Breast epithelium (tissue), 4 donors: Measurements from ENCODE around the gene IRF2. TPM values are rescaled to one million over a fixed set of nuclear protein-coding genes. Genes with fewer than 3 reads are reported as not detected.

ENCODE experiments used
- DNase-seq, 2 donors: peaks; one replicate each; pipeline ENCODE4 v3.0.0-alpha.2; 2019; ENCODE audit warnings: low spot score in 2 of 2
- H3K27ac ChIP-seq, 2 donors: fragments of 200-600 bp; sonication (generic) in 1 of 2; one replicate each; pipeline ENCODE4 v1.5.1; 2016 to 2019; ENCODE audit warnings: mild to moderate bottlenecking in 1 of 2
- H3K27me3 ChIP-seq, 2 donors: fragments of 200-600 bp; sonication (generic) in 1 of 2; one replicate each; pipeline versions ENCODE4 v1.5.1 to v1.6.0; 2017 to 2019; ENCODE audit warnings: control low read depth in 1 of 2, mild to moderate bottlenecking in 1 of 2
- H3K36me3 ChIP-seq: fragments of 200-600 bp; one replicate; pipeline ENCODE4 v1.5.1; 2019
- H3K4me1 ChIP-seq, 2 donors: fragments of 200-600 bp; sonication (generic); one replicate each; pipeline ENCODE4 v1.5.1; 2016 to 2019; ENCODE audit warnings: control low read depth in 1 of 2
- H3K4me3 ChIP-seq, 3 donors: fragments of 200-600 bp; sonication (generic); 1 replicate in 2 of 3; 2 replicates in 1 of 3; pipeline ENCODE4 v1.5.1; 2016 to 2019; ENCODE audit warnings: mild to moderate bottlenecking in 3 of 3, moderate library complexity in 2 of 3
- H3K9me3 ChIP-seq, 2 donors: fragments of 200-600 bp; sonication (generic) in 1 of 2; one replicate each; pipeline ENCODE4 v1.5.1; 2016 to 2019; ENCODE audit warnings: control low read depth in 1 of 2
- CTCF ChIP-seq, 3 donors: fragments of 450-650 bp; IDR thresholded peaks; one replicate each; pipeline ENCODE4 v1.5.1; 2016 to 2017; ENCODE audit warnings: antibody characterized with exemption in 3 of 3, mild to moderate bottlenecking in 3 of 3, moderate library complexity in 3 of 3
- POLR2A ChIP-seq: fragments of 450-650 bp; IDR thresholded peaks from one replicate; pipeline ENCODE4 v1.6.1; 2016; ENCODE audit warnings: antibody characterized with exemption, mild to moderate bottlenecking, moderate library complexity
- POLR2AphosphoS5 ChIP-seq, 3 donors: sonication (generic); formaldehyde crosslinking; IDR thresholded peaks; one replicate each; pipeline ENCODE4 v1.6.1; 2017; ENCODE audit warnings: antibody characterized with exemption in 3 of 3
- intact Hi-C: fragments of 100-400 bp; cut with DNase I; formaldehyde crosslinking; loops from one replicate; pipeline ENCODE4 v1.15.1; 2023; ENCODE audit warnings: low total_unique reads
- total RNA-seq, 3 donors: library from RNA; depleted of rRNA; stranded (reverse); fragments of >200 nt; gene quantifications; one replicate each; pipeline ENCODE4 v1.1.0, GENCODE V29; 2016

Gene IRF2
- 10 to 100 TPM; 27.4 to 57.8 (median 36.4) TPM for total RNA-seq

DNA sequence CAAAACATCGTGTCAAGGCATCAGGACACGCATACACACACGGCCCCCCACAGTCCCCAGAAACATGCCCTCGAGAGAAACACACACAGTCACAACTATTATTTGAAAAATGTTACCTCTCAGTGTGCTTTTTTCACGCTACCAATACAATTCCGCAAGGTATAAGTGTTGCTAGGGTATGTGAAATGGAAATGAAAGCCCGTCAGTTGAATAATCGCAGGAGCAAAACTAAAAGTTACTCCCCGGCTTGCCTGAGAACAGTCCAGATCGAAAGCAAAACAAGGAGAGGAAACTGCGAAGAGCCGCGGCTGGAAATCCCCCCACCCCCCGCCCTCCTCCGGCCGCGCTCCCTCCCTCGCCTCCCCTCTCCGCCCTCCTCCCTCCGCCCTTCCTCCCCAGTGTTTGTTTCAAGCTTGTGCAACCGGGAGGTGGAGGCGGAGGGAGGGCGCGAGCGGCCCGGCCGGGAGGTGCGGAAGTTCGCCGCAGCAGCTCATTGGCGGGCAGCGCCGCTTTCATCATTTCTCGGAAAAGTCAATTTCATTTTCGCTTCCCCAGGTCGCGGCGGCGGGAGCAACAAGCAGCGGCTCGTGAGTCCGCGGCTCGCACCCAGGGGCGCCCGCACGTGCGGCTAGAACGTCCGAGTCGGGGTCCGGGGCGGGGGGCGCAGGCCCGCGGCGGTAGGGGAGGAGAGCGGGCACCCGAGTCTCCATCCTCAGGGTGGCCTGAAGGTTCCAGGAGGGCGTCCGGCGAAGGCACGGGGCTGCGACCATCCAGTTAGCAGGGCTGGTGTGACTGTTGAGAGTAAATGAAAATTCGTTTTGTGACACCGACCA, at the start of gene IRF2:
Gene IRF2 (minus strand): TSS at position 288 of the 833 bp plus-strand sequence. CDS start 45,486 bp downstream, outside the sequence.
- TF ChIP-seq POLR2AphosphoS5 (IDR thresholded peaks at IDR 0.05) (peak; percentile 97 to 99 (median 98)), CTCF (IDR thresholded peaks at IDR 0.05) (peak; percentile 15 to 36 (median 34)), POLR2A (peak; percentile 95)
- H3K9me3 ChIP-seq = no peaks in the 10 kb centered on the region
- intact Hi-C loops = no loop called here
- peak within 1 kb of the TSS; percentile 96 to 99 for H3K27ac ChIP-seq
- H3K36me3 ChIP-seq = no peaks in the 10 kb centered on the region
- peaks cover 2 to 14% of the 10 kb centered on the region in 2 donors for H3K4me1 ChIP-seq
- H3K27me3 ChIP-seq = no peaks in the 10 kb centered on the region
- H3K4me3 ChIP-seq = peak within 1 kb of the TSS; percentile 79 to 98 (median 88)
- DNase-seq = peak; percentile 96

DNA sequence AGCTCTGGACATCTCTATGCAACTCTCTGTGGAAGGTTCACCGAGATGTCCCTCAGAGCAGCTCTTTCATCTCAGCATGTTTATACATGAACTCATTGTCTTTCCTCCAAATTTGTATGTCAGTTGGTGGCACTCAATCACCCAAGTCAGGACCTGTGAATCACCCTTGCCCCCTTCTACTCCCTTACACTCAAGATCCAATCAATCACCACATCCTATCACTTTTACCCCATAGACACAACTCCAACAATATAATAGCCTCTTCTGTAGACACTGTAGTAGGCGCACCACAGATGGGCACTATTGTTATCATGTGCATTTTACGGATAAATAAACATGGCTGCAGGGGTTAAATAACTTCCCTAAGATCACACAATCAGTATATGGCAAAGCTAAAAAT, 41.3 kb upstream of the IRF2 start:
- H3K27ac ChIP-seq = peak overlapping the region in 1 of 2 donors; percentile 82
- intact Hi-C loops = no loop called here
- H3K4me1 ChIP-seq = peaks cover 0 to 7% of the 10 kb centered on the region in 2 donors
- H3K27me3 ChIP-seq = no peaks in the 10 kb centered on the region
- H3K36me3 ChIP-seq = no peaks in the 10 kb centered on the region
- no peak for DNase-seq
- no peaks in the 10 kb centered on the region for H3K9me3 ChIP-seq
- no peak for TF ChIP-seq CTCF (IDR thresholded peaks at IDR 0.05)
- no peak overlapping the region for H3K4me3 ChIP-seq

- intact Hi-C loops = no loop called here
- Histone ChIP-seq H3K4me3 (peak overlapping the region in 1 of 3 donors; percentile 46), H3K9me3 (no peaks in the 10 kb centered on the region), H3K36me3 (no peaks in the 10 kb centered on the region), H3K4me1 (peaks cover 0 to 7% of the 10 kb centered on the region in 2 donors), H3K27ac (peak overlapping the region; percentile 2 to 82), H3K27me3 (no peaks in the 10 kb centered on the region)
- TF ChIP-seq CTCF (IDR thresholded peaks at IDR 0.05) = no peak
- no peak for TF ChIP-seq POLR2AphosphoS5 (IDR thresholded peaks at IDR 0.05)
- TF ChIP-seq POLR2A = no peak
- DNase-seq = no peak
These were observed 40.0 kb upstream of the IRF2 start for GRCh38 chr4:184514121-184514988.

DNA sequence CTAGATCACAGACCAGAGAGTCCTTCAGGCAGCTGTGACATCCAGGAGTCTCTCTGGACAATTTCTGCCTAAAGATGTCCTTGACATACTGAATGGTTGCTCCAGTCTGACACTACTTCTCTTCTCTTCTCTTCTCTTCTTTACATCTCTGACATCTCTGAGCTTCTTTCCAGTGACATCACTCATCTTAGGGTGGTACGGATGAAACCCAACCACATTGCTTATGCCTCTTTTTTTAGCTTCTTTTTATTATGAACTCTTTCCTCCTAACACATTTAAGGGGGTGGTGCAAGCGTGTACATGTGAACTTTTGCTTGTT, 39.4 kb upstream of the IRF2 start:
- Histone ChIP-seq H3K36me3 (no peaks in the 10 kb centered on the region), H3K4me3 (peak overlapping the region in 1 of 3 donors; percentile 46), H3K27me3 (no peaks in the 10 kb centered on the region), H3K27ac (peak overlapping the region; percentile 2 to 82), H3K9me3 (no peaks in the 10 kb centered on the region), H3K4me1 (peaks cover 0 to 7% of the 10 kb centered on the region in 2 donors)
- TF ChIP-seq CTCF (IDR thresholded peaks at IDR 0.05) (no peak), POLR2AphosphoS5 (IDR thresholded peaks at IDR 0.05) (no peak), POLR2A (no peak)
- intact Hi-C loops = no loop called here
- DNase-seq = no peak

- Histone ChIP-seq H3K4me3 (no peak overlapping the region), H3K27me3 (no peaks in the 10 kb centered on the region), H3K4me1 (peaks cover 0 to 7% of the 10 kb centered on the region in 2 donors), H3K9me3 (no peaks in the 10 kb centered on the region), H3K36me3 (no peaks in the 10 kb centered on the region), H3K27ac (no peak overlapping the region)
- TF ChIP-seq POLR2A = no peak
- no peak for TF ChIP-seq POLR2AphosphoS5 (IDR thresholded peaks at IDR 0.05)
- TF ChIP-seq CTCF (IDR thresholded peaks at IDR 0.05) = no peak
- intact Hi-C loops = no loop called here
- DNase-seq = no peak
These were observed 36.8 kb upstream of the IRF2 start for GRCh38 chr4:184511156-184511555.
